22Rv1 (cell line): ENCODE results near the gene SLC5A7.

Source experiments
- H3K27ac ChIP-seq: fragments of 450-650 bp; 2 replicates; pipeline ENCODE4 v1.5.1; 2017
- CTCF ChIP-seq: fragments of 450-650 bp; IDR thresholded peaks from 2 replicates; pipeline ENCODE4 v1.5.1; 2017; ENCODE audit warnings: mild to moderate bottlenecking
- ZFX ChIP-seq: fragments of 450-650 bp; IDR thresholded peaks from 2 replicates; pipeline ENCODE4 v1.6.1; 2017; ENCODE audit warnings: antibody characterized with exemption, borderline replicate concordance

SLC5A7 gene

GRCh38 chr2:107992069-107992468, 5.7 kb downstream of the SLC5A7 start:
- no peak overlapping the region for H3K27ac ChIP-seq

GRCh38 chr2:107999158-107999557, 12.8 kb downstream of the SLC5A7 start:
- TF ChIP-seq CTCF = no peak
- no peak for TF ChIP-seq ZFX
- no peak overlapping the region for H3K27ac ChIP-seq

More at GRCh38 chr2:107992069-107992468, 5.7 kb downstream of the SLC5A7 start:
- TF ChIP-seq CTCF (no peak), ZFX (no peak)

DNA sequence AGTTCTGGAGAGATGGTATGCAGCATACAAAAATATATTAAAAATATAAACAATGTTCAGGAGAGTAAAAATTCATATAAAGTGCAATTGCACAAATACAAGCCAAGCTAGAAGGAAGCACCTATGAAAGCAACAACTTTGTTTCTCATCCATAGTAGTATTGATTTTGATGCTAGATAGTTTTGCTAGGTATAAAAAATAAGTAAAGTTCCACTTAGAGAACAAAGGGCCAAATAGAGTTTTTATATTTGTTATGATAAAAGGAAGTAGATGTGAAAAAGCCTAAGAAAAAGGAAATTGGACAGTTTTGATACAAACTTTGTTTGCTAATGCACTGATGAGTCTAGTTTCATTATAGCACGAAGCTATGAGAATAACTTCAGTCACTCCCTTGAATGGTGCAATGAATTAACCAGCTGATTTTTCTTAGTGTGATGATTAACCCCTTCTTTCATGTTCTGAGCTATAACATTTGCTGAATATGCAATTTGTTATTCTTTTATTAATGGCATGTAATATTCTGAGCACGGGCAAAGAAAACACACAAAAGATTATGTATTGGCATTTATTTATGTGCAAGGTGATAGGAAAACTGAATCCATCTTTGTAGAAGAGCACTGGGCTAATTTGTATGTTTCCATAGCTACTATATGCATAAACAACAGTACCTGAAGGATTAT, 24.7 kb downstream of the SLC5A7 start:
- no peak for TF ChIP-seq ZFX
- no peak for TF ChIP-seq CTCF
- H3K27ac ChIP-seq = no peak overlapping the region

DNA sequence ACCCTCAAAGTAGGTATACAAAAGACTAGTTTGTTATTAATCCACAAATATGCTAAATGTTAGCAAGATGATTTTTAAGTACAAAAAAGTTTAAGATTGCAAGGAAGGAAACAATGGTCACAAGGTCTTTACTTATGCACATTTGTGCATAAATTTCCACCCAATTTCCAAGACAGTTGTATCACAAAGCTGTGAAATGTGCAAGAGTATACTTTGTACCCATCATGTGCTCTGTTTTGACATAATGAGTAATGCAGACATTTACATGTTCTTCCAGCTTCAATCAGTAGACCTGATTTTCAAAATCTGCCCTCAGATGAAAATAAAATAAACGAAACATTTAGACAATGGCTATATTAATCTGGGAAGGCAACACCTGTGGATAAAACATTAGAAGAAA, 27.0 kb downstream of the SLC5A7 start:
- no peak overlapping the region for H3K27ac ChIP-seq
- TF ChIP-seq CTCF (no peak), ZFX (no peak)

- no peak overlapping the region for H3K27ac ChIP-seq
- TF ChIP-seq CTCF (no peak), ZFX (no peak)
These were observed 36.3 kb downstream of the SLC5A7 start for GRCh38 chr2:108022628-108023027.

DNA sequence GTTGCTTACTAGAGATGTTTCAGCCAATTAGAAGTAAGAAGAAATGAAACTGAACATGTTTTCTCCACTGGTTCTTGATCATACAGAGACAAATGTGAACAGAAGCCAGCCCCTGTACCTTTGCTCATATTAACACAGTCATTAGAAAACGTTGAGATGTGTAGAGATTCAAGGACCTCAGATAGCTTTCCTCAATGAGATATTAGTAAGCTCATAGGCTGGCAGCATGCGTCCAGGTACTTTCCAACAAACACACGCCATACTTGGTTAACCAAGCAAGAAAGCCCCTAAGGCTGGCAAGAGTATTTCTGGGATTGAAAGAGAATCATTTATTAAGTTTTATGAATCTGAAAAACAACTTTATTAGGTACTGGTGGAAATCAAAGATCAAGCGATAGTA, 37.5 kb downstream of the SLC5A7 start:
- no peak overlapping the region for H3K27ac ChIP-seq
- TF ChIP-seq CTCF = no peak
- TF ChIP-seq ZFX = no peak

GRCh38 chr2:108026092-108026794, 39.9 kb downstream of the SLC5A7 start:
- no peak overlapping the region for H3K27ac ChIP-seq
- TF ChIP-seq CTCF = no peak
- no peak for TF ChIP-seq ZFX
